ENCODE data around the gene NDUFAB1. TPM values are rescaled to one million over a fixed set of nuclear protein-coding genes. Genes with fewer than 3 reads are reported as not detected.

The NDUFAB1 gene
- polyA plus RNA-seq, 1 of the 3 experiments (the other 2 are of a cell fraction) = 187 TPM

DNA sequence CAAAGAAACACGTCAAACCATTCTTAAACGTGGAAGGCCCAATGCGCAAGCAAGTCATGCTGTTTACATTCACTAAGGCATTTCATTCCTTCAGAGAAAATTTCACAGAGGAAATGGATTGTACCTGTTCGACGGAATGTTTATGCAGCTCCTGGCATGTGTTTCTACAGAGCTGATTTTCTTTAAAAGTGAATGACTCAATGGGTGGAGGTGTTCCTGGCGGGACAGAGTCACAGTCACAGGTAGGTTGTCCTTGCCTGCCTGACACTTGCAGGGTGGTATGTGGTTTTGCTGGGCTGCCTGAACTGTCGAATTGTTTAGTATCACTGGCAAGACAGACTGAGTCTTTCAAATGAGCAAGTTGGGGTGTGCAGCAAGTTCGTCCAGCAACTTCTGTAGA lies 33.4 kb upstream of the NDUFAB1 start:
- no peak overlapping the region for H2AFZ ChIP-seq (ENCODE audit: low read depth)
- CTCF ChIA-PET = no interaction called here
- H3K4me2 ChIP-seq = no peak overlapping the region
- H3F3A ChIP-seq (replicated peaks; ENCODE audit: insufficient read depth) = no peaks in the 10 kb centered on the region
- no peaks in the 10 kb centered on the region for H4K20me1 ChIP-seq (ENCODE audit: insufficient read depth)
- H3K27me3 ChIP-seq (ENCODE audit: insufficient read depth) = no peaks in the 10 kb centered on the region
- POLR2A ChIA-PET = no interaction called here
- no peaks in the 10 kb centered on the region for H3K9me2 ChIP-seq
- H3K9ac ChIP-seq = no peak overlapping the region
- TF ChIP-seq SIN3A (IDR thresholded peaks at IDR 0.05; ENCODE audit: borderline replicate concordance, low read depth, low read length) = no peak
- TF ChIP-seq GATA2 (CRISPR knock-in tag; IDR thresholded peaks at IDR 0.05) = no peak
- no peak for TF ChIP-seq RCOR1 (IDR thresholded peaks at IDR 0.05; ENCODE audit: low read length)
- no peak for TF ChIP-seq NFIC (IDR thresholded peaks at IDR 0.05; ENCODE audit: borderline replicate concordance)
- no peak for TF ChIP-seq EP300 (IDR thresholded peaks at IDR 0.05; ENCODE audit: borderline replicate concordance in 1 of 2, low read depth in 1 of 2, low read length in 1 of 2)
- no peak for TF ChIP-seq SMC3 (IDR thresholded peaks at IDR 0.05; ENCODE audit: low read depth, low read length)
- no peak for TF ChIP-seq TAF1 (IDR thresholded peaks at IDR 0.05; ENCODE audit: borderline replicate concordance, low read depth, low read length)
- TF ChIP-seq, protein P1, sequence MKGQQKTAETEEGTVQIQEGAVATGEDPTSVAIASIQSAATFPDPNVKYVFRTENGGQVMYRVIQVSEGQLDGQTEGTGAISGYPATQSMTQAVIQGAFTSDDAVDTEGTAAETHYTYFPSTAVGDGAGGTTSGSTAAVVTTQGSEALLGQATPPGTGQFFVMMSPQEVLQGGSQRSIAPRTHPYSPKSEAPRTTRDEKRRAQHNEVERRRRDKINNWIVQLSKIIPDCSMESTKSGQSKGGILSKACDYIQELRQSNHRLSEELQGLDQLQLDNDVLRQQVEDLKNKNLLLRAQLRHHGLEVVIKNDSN (IDR thresholded peaks at IDR 0.05; ENCODE audit: borderline replicate concordance, low read depth) = no peak
- no peak for TF ChIP-seq RXRA (IDR thresholded peaks at IDR 0.05; ENCODE audit: borderline replicate concordance, low read depth)
- no peak for TF ChIP-seq ELF1 (IDR thresholded peaks at IDR 0.05)
- no peak for TF ChIP-seq CHD2 (IDR thresholded peaks at IDR 0.05; ENCODE audit: low read length, partially characterized antibody)
- TF ChIP-seq, protein P2, sequence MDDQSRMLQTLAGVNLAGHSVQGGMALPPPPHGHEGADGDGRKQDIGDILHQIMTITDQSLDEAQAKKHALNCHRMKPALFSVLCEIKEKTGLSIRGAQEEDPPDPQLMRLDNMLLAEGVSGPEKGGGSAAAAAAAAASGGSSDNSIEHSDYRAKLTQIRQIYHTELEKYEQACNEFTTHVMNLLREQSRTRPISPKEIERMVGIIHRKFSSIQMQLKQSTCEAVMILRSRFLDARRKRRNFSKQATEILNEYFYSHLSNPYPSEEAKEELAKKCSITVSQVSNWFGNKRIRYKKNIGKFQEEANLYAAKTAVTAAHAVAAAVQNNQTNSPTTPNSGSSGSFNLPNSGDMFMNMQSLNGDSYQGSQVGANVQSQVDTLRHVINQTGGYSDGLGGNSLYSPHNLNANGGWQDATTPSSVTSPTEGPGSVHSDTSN (IDR thresholded peaks at IDR 0.05) = no peak
- no peak for TF ChIP-seq RFX5 (IDR thresholded peaks at IDR 0.05; ENCODE audit: low read length)
- TF ChIP-seq, protein P3, sequence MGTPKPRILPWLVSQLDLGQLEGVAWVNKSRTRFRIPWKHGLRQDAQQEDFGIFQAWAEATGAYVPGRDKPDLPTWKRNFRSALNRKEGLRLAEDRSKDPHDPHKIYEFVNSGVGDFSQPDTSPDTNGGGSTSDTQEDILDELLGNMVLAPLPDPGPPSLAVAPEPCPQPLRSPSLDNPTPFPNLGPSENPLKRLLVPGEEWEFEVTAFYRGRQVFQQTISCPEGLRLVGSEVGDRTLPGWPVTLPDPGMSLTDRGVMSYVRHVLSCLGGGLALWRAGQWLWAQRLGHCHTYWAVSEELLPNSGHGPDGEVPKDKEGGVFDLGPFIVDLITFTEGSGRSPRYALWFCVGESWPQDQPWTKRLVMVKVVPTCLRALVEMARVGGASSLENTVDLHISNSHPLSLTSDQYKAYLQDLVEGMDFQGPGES (IDR thresholded peaks at IDR 0.05; ENCODE audit: low read depth, low read length) = no peak
- TF ChIP-seq, protein P4, sequence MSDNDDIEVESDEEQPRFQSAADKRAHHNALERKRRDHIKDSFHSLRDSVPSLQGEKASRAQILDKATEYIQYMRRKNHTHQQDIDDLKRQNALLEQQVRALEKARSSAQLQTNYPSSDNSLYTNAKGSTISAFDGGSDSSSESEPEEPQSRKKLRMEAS (IDR thresholded peaks at IDR 0.05; ENCODE audit: low read depth) = no peak
- TF ChIP-seq, protein P5, sequence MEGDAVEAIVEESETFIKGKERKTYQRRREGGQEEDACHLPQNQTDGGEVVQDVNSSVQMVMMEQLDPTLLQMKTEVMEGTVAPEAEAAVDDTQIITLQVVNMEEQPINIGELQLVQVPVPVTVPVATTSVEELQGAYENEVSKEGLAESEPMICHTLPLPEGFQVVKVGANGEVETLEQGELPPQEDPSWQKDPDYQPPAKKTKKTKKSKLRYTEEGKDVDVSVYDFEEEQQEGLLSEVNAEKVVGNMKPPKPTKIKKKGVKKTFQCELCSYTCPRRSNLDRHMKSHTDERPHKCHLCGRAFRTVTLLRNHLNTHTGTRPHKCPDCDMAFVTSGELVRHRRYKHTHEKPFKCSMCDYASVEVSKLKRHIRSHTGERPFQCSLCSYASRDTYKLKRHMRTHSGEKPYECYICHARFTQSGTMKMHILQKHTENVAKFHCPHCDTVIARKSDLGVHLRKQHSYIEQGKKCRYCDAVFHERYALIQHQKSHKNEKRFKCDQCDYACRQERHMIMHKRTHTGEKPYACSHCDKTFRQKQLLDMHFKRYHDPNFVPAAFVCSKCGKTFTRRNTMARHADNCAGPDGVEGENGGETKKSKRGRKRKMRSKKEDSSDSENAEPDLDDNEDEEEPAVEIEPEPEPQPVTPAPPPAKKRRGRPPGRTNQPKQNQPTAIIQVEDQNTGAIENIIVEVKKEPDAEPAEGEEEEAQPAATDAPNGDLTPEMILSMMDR (IDR thresholded peaks at IDR 0.05) = no peak
- H3K4me3 ChIP-seq (ENCODE audit: low read depth in 2 of 2, low read length in 1 of 2) = no peak overlapping the region
- H3K79me2 ChIP-seq (ENCODE audit: insufficient read depth) = peaks cover 21% of the 10 kb centered on the region
- WGBS (ENCODE audit: low lambda C conversion rate) = over 99% methylated on average over 8 of the region's 8 CpGs
- peaks cover 23 to 41% of the 10 kb centered on the region in 2 experiments for H3K36me3 ChIP-seq (replicated peaks in 1 of 2; ENCODE audit: control insufficient read depth in 1 of 2, insufficient read depth in 2 of 2, low read length in 1 of 2)
- no peak overlapping the region for H3K27ac ChIP-seq (ENCODE audit: low read depth in 2 of 2, low read length in 1 of 2)
- no peaks in the 10 kb centered on the region for H3K4me1 ChIP-seq (ENCODE audit: control insufficient read depth in 1 of 2, insufficient read depth in 2 of 2, low read depth in 1 of 2, low read length in 1 of 2)
- no peaks in the 10 kb centered on the region for H3K9me3 ChIP-seq
- no peak for DNase-seq
